PFSK-1 (cell line): ENCODE measurements around the gene IL1RAP.
A peak's percentile ranks its signal among the peaks of the same experiment; 100 is the strongest.

ENCODE experiments used
- FOXP2 ChIP-seq: optimal IDR thresholded peaks from 2 replicates; pipeline ENCODE3; 2011; ENCODE audit warnings: borderline replicate concordance, control low read depth, inconsistent platforms; ENCODE audit not compliant: insufficient read depth; ENCODE audit errors: extremely low read length, extremely low read depth
- POLR2AphosphoS5 ChIP-seq: IDR thresholded peaks from 2 replicates; pipeline ENCODE4 v1.6.1; 2012; ENCODE audit warnings: low read depth, mild to moderate bottlenecking, control low read depth, low read length, moderate library complexity
- SIN3A ChIP-seq: IDR thresholded peaks from 2 replicates; pipeline ENCODE4 v1.6.1; 2012; ENCODE audit warnings: mild to moderate bottlenecking, low read length, moderate library complexity, borderline replicate concordance; ENCODE audit not compliant: insufficient read depth
- TAF1 ChIP-seq: IDR thresholded peaks from 2 replicates; pipeline ENCODE4 v1.6.1; 2012; ENCODE audit warnings: low read length, control low read depth, borderline replicate concordance; ENCODE audit not compliant: insufficient read depth
- TF ChIP-seq, protein P1 (sequence below), 2 experiments: IDR thresholded peaks; 2 replicates each; pipeline versions ENCODE4 v1.6.1 to v1.8.0; 2011 to 2012; ENCODE audit warnings: low read depth in 2 of 2, low read length in 2 of 2, control low read depth in 1 of 2, inconsistent platforms in 1 of 2, mild to moderate bottlenecking in 1 of 2, moderate library complexity in 1 of 2; ENCODE audit not compliant: insufficient read depth in 1 of 2

The IL1RAP gene

DNA sequence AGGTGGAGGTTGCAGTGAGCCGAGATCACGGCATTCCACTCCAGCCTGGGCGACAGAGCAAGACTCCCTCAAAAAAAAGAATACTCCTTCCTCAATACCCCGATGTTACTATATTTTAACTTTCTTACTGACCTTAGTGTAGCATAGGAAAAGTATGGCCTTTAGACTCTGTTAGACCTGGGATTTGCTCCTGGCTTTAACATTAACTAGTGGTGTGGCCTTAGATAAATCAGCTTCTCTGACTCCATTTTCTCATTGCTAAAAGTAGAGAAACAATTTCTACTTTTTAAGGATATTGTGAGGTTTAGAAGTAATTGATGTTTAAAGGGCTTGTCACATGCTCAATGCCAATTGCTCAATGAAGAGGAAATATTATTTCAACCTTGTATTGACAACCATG, 7.6 kb upstream of the IL1RAP start:
- TF ChIP-seq TAF1, result no peak
- TF ChIP-seq SIN3A, result no peak
- TF ChIP-seq, protein P1, sequence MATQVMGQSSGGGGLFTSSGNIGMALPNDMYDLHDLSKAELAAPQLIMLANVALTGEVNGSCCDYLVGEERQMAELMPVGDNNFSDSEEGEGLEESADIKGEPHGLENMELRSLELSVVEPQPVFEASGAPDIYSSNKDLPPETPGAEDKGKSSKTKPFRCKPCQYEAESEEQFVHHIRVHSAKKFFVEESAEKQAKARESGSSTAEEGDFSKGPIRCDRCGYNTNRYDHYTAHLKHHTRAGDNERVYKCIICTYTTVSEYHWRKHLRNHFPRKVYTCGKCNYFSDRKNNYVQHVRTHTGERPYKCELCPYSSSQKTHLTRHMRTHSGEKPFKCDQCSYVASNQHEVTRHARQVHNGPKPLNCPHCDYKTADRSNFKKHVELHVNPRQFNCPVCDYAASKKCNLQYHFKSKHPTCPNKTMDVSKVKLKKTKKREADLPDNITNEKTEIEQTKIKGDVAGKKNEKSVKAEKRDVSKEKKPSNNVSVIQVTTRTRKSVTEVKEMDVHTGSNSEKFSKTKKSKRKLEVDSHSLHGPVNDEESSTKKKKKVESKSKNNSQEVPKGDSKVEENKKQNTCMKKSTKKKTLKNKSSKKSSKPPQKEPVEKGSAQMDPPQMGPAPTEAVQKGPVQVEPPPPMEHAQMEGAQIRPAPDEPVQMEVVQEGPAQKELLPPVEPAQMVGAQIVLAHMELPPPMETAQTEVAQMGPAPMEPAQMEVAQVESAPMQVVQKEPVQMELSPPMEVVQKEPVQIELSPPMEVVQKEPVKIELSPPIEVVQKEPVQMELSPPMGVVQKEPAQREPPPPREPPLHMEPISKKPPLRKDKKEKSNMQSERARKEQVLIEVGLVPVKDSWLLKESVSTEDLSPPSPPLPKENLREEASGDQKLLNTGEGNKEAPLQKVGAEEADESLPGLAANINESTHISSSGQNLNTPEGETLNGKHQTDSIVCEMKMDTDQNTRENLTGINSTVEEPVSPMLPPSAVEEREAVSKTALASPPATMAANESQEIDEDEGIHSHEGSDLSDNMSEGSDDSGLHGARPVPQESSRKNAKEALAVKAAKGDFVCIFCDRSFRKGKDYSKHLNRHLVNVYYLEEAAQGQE (IDR thresholded peaks at IDR 0.05; ENCODE audit: insufficient read depth in 1 of 2, low read depth in 2 of 2, low read length in 2 of 2), result no peak

DNA sequence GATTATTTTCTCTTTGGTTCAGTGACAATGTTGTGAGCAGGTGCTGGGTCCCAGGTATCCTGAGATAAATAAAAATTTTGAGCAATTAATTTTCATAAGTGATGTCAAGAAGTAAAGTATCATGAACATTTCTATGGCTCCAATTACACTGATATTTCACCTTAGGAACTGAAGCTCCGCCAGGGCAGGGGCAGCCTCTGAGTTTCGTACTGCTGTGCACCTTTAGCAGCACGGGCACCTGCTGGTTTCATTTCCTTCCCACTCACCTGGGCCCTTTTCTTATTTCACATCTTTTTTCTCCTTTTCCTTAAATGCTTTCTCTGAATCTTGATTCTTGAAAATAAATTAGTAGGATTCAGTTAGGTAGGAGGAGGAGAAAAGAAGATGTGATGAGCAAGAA, 1.2 kb upstream of the IL1RAP start:
- TF ChIP-seq SIN3A (no peak), POLR2AphosphoS5 (no peak), FOXP2 (no peak), TAF1 (no peak)
- TF ChIP-seq, protein P1 (IDR thresholded peaks at IDR 0.05; ENCODE audit: insufficient read depth in 1 of 2, low read depth in 2 of 2, low read length in 2 of 2), result no peak

DNA sequence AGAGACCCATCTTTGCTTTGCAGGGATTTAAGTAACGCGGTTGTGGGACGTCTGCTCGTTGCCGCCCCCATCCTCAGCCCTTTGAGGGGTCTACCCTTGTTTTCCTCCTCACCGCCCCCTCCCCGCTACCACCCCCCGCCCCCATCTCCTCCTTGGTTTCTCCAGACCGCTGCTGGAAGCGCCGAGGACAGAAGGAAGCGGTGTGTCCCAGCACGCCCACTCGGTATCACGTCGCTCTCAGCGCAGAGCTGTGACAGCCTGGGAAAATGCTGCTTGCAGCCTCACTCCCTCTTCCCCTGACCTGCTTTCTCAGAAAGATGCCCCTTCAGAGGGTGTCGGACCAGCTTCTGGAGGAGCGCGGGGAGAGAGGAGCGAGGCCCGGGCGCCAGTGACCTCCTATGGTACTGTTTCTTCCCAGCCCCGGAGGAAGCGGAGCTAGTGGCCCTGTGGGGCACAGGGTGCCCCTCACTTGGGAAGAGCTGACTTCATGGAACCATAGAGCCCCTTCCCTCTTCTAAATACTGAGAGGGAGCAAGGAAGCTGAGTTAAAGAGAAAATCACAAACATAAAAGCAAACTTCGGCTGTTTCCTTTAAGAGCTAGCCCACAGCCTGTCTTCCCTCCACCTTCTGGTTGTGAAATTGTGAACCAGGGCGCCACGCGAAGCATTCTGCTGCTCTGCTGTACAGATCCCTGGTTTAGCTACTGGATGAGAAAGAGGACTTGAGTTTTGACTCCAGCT, 698 bp downstream of the IL1RAP start:
- TF ChIP-seq POLR2AphosphoS5, result no peak
- peak; percentile 15; the same call in 1 of the 2 replicates for TF ChIP-seq SIN3A
- no peak for TF ChIP-seq FOXP2
- TF ChIP-seq TAF1, result no peak

DNA sequence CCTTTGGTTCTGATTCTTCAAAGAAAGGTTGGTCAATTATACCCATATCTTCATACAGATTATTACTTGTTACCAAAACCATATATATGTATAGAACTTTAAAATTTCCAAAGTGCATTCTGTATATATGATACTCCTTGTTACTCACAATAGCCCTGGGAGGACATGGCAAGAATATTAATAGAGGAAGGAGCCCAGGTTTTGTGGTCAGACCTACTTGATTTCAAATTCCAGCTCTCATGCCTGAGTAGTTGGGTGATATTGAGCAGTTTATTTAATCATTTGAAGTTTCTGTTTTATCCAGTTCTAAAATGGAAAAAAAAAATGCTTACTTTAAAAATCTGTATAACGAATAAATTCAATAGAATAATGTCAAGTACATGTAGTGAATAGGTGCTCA, 2.5 kb downstream of the IL1RAP start:
- TF ChIP-seq, protein P1 (IDR thresholded peaks at IDR 0.05; ENCODE audit: insufficient read depth in 1 of 2, low read depth in 2 of 2, low read length in 2 of 2), result no peak
- TF ChIP-seq SIN3A, result no peak
- no peak for TF ChIP-seq FOXP2
- no peak for TF ChIP-seq POLR2AphosphoS5
- no peak for TF ChIP-seq TAF1

DNA sequence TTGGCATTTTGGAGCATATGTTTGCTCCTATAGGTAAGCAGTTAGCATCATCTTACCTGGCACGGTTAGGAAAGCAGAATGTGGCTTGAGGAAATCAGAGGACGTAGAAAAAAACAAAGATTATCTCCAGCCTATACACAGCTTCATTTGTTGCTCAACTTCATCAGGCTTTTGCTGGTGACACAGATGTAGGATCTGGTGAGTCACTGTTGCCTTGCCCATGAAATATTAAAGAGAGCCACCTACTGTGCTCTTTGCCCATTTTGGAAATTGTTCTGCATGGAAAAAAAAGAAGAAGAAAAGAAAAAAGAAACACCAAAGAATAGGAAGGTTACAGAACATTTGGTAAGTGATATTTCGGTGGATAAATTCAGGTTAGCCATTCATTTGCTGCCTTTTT, 3.8 kb downstream of the IL1RAP start:
- TF ChIP-seq, protein P1 (IDR thresholded peaks at IDR 0.05; ENCODE audit: insufficient read depth in 1 of 2, low read depth in 2 of 2, low read length in 2 of 2), result no peak
- TF ChIP-seq TAF1, result no peak
- TF ChIP-seq SIN3A, result no peak
- TF ChIP-seq POLR2AphosphoS5, result no peak
- no peak for TF ChIP-seq FOXP2
